ENCODE measurements around the gene GGCX. TPM values are rescaled to one million over a fixed set of nuclear protein-coding genes. Genes with fewer than 3 reads are reported as not detected.
A peak's percentile ranks its signal among the peaks of the same experiment; 100 is the strongest.

Gene GGCX
- total and polyA plus RNA-seq, 2 of the 4 experiments (the other 2 are of a cell fraction), result 35.0 to 39.4 TPM

GRCh38 chr2:85541753-85542457, 19.4 kb downstream of the GGCX start:
- no peaks in the 10 kb centered on the region for H3K9me3 ChIP-seq (ENCODE audit: control insufficient read depth, insufficient read depth, low read length)
- H3K36me3 ChIP-seq (ENCODE audit: control insufficient read depth, insufficient read depth, low read length), result peaks cover 35% of the 10 kb centered on the region
- H2AFZ ChIP-seq (replicated peaks; ENCODE audit: low read length, poor library complexity), result no peak overlapping the region
- H4K8ac ChIP-seq (ENCODE audit: low read depth in 2 of 2, low read length in 2 of 2), result no peak overlapping the region
- no peak overlapping the region for H3K56ac ChIP-seq (ENCODE audit: extremely low read depth, insufficient read depth, low read length)
- ChIA-PET CTCF (interaction anchor here (1.2 to 1.5 kb wide), 2 partner anchors 121 to 122 kb away, joined by 3 to 4 read pairs; no protein-coding TSS in a partner anchor), POLR2A (ENCODE audit: unreplicated experiment) (interaction anchor here (0.7 to 3.6 kb wide), 3 partner anchors 9 to 124 kb away, joined by 5 to 42 read pairs (median 8); partner anchors contain the start of gene SH2D6)
- H2BK20ac ChIP-seq (ENCODE audit: low read depth, low read length), result no peak overlapping the region
- no peak overlapping the region for H2AK9ac ChIP-seq (replicated peaks; ENCODE audit: low read depth, low read length, poor library complexity)
- peak overlapping the region; percentile 75 for H3K4me2 ChIP-seq (ENCODE audit: low read depth, low read length)
- ATAC-seq (ENCODE audit: low read depth), result no peak
- WGBS, 2 experiments (ENCODE audit: extremely low coverage in 2 of 2, insufficient read length in 1 of 2), result no CpG with 5 or more reads among the region's 5 CpGs
- H3K4me3 ChIP-seq (ENCODE audit: insufficient read depth, low read depth, low read length), result peak overlapping the region; percentile 10; the same call in 1 of the 2 replicates
- no peak overlapping the region for H2AK5ac ChIP-seq (ENCODE audit: low read depth, low read length)
- no peak overlapping the region for H3K4ac ChIP-seq (ENCODE audit: low read depth, low read length)
- no peak for DNase-seq
- no peak overlapping the region for H2BK120ac ChIP-seq (ENCODE audit: low read depth, low read length)
- peak overlapping the region; percentile 54; the same call in 1 of the 2 replicates for H3K23ac ChIP-seq (ENCODE audit: low read depth, low read length)
- H3K9ac ChIP-seq (ENCODE audit: low read depth, low read length), result peak overlapping the region; percentile 22; the same call in 1 of the 2 replicates
- H4K5ac ChIP-seq (ENCODE audit: low read depth, low read length), result no peak overlapping the region
- peak overlapping the region; percentile 14 for H2BK5ac ChIP-seq (ENCODE audit: low read depth, low read length, poor library complexity, severe bottlenecking)
- in situ Hi-C loops (cut with MboI; ENCODE audit: low sequenced_read_pairs), result no loop called here
- peaks cover 10% of the 10 kb centered on the region for H3K4me1 ChIP-seq (ENCODE audit: control insufficient read depth, insufficient read depth, low read length)
- H3K9me1 ChIP-seq (ENCODE audit: insufficient read depth, low read length), result 0 out of 2 replicates have a peak, but pooled peaks cover 8% of the 10 kb centered on the region
- no peak overlapping the region for H3K27ac ChIP-seq (ENCODE audit: insufficient read depth, low read length)
- no peaks in the 10 kb centered on the region for H3K27me3 ChIP-seq (ENCODE audit: control insufficient read depth, insufficient read depth, low read length)
- no peak overlapping the region for H3K18ac ChIP-seq (ENCODE audit: low read depth, low read length)
- TSS peak; percentile 29 for BruUV-seq (replicated peaks)
- peaks cover 75% of the 10 kb centered on the region for H4K20me1 ChIP-seq (ENCODE audit: insufficient read depth, low read length)
- no peak overlapping the region for H2BK15ac ChIP-seq (ENCODE audit: low read depth, low read length)
- no peak overlapping the region; the same call in none of the 2 replicates for H3K14ac ChIP-seq (replicated peaks; ENCODE audit: low read depth, low read length)
- intact Hi-C loops (cut with micrococcal nuclease), result no loop called here
- TF ChIP-seq RCOR1 (IDR thresholded peaks at IDR 0.05; ENCODE audit: insufficient replicate concordance, low read length), result no peak
- TF ChIP-seq NFE2L2 (IDR thresholded peaks at IDR 0.05; ENCODE audit: low read depth, low read length), result no peak
- no peak for TF ChIP-seq CHD1 (IDR thresholded peaks at IDR 0.05; ENCODE audit: low read depth, low read length)
- no peak for TF ChIP-seq POLR2A (IDR thresholded peaks at IDR 0.05; ENCODE audit: low read depth, low read length)
- dilution Hi-C loops (cut with HindIII; ENCODE audit: low sequenced_read_pairs, unreplicated experiment), result no loop called here
- H4K91ac ChIP-seq (ENCODE audit: insufficient read depth, low read depth, low read length), result no peak overlapping the region
- H3K79me1 ChIP-seq (ENCODE audit: low read depth in 1 of 2, low read length in 2 of 2), result peaks cover 20 to 51% of the 10 kb centered on the region in 2 experiments

Data from IMR-90 (cell line).